Measurements from ENCODE around the gene RBM27.
"Not testable (repeated sequence)": the region's sequence is repeated elsewhere in the genome, so short reads cannot be mapped to it uniquely, and the experiment has no call there.

The RBM27 gene

DNA sequence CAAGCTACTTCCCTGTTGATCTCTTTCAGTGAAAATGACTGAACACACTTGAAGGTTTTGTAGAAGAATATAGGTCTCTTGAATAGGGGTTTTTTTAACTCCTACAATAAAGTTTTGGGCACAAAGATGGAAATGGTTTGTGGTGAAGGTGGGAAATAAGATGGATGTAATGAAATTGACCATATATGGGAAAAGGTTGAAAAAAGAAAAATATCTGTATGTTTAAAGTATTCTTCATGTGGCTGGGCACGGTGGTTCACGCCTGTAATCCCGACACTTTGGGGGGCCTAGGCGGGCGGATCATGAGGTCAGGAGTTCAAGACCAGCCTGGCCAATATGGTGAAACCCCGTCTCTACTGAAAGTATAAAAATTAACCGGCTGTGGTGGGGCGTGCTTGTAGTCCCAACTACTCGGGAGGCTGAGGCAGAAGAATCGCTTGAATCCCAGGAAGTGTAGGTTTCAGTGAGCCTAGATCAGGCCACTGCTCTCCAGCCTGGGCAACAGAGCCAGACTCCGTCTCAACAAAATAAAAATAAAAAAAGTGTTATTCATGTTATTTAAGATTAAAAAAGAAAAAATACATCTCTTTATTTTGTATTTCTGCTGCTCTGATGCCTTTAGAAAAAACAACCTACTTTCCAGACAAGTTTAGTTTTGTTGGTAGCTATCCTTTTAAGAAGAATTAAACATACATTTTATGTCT, 2.2 kb downstream of the RBM27 start:
- DNase-seq (ENCODE audit: low read depth in 1 of 2, low spot score in 1 of 2) = no peak

DNA sequence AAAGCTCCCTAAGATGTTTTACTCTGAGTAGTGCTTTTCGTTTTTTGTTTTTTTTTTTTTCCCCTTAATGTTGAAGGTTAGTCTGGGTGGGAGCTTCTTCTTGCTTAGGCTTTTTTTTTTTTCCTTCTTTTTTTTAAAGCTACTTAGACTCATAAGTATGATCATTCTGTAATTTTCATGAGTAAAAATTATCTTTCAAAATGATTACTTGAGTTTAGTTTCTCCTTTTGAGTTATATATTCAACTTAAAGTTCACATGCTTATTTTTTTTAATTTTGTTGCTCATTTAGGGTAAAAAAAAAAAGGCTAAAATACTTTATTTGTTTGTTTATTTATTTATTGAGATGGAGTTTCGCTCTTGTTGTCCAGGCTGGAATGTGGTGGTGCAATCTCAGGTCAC, 2.9 kb downstream of the RBM27 start:
- DNase-seq (ENCODE audit: low read depth in 1 of 2, low spot score in 1 of 2) = no peak

DNA sequence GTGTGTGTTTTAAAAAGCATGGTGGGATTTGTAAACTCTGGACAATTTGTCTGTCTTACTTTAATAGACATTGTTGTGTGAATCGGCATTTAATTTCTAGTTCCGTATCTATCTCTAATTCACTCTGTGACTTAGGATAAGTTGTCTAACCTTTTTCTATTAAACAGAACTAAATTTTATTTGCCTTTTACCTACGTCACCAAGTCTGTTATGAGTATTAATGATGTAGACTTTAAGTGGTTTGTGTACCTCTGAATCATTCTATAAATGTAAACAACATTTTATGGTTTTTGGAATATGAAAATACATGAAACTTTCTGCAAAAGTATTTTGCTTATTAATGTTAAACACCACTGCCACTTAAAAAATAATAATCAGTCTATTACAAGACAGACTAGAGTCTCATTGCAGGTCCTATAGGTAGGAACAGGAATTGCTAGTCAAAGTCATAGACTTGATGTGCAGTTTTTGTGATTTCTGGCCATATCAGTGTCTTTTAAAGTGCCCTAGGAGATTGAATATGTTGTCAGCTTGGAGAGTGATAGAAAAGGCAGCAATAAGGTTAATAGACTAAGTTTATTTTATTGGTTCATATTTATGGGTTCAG, 5.6 kb downstream of the RBM27 start:
- DNase-seq (ENCODE audit: low read depth in 1 of 2, low spot score in 1 of 2) = no peak

DNA sequence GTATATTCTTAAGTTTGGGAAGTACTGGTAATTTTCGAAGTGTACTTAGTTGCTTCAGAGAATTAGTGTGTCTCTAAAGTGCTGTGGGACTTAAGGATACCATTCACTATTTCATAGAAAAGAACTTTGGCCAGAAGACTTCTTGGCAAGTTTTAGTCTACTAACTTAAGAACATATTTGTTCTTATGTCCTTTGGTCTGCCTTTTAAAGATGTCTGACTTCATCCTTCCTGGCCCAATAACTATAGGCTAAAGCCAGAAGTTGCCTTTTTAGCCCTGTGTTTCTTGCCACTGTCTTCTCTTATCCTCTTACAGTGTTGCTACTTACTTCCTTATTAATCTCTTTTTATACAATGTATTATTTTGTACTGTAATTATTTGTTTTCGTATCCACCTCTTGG, 6.3 kb downstream of the RBM27 start:
- no peak for DNase-seq (ENCODE audit: low read depth in 1 of 2, low spot score in 1 of 2)

DNA sequence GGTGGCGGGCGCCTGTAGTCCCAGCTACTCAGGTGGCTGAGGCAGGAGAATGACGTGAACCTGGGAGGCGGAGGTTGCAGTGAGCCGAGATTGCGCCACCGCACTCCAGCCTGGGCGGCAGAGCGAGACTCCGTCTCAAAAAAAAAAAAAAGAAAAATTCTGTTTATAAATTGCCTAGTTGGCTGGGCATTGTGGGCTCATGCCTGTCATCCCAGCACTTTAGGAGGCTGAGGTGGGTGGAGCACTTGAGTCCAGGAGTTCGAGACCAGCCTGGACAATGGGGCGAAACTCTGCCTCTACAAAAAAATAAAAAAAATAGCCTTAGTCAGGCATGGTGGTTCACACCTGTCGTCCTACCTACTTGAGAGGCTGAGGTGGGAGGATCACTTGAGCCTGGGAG, 7.4 kb downstream of the RBM27 start:
- DNase-seq (ENCODE audit: low read depth in 1 of 2, low spot score in 1 of 2) = not testable (repeated sequence)

DNA sequence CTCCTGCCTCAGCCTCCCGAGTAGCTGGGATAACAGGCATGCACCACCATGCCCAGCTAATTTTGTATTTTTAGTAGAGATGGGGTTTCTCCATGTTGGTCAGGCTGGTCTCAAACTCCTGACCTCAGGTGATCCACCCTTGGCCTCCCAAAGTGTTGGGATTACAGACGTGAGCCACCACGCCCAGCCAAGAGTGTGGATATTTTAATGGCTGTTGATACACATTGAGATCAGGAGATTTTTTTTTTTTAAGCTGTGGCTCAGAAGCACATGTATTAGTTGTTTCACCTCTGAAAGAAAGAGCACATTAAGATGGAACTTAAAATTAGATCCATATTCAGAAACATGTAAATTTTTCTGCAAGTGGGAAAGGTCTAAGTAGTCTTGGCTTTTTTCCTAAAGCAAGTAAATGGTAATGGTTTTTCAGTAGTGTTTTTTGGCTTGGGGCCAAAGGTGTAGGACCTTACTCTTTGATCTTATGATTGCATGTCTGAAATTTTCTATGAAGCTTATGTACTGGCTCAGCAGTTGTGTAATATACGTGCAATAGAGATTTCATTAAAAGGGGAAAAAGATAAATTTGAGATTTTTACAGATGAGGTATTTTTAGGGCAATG, 9.9 kb downstream of the RBM27 start:
- DNase-seq (ENCODE audit: low read depth in 1 of 2, low spot score in 1 of 2) = no peak

DNA sequence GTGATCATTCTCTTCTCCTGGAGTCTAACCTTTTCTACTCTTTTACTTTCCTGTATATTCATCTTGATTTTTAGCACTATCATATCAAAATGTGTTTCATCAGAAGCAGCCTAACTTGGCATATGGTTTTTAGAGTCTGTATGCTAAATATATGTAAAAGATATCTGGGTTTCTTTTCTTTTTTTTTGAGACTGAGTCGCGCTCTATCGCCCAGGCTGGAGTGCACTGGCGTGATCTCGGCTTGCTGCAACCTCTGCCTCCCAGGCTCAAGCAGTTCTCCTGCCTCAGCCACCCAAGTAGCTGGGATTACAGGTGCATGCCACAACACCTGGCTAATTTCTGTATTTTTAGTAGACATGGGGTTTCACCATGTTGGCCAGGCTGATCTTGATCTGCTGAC, 11.5 kb downstream of the RBM27 start:
- not testable (repeated sequence) for DNase-seq (ENCODE audit: low read depth in 1 of 2, low spot score in 1 of 2)

DNA sequence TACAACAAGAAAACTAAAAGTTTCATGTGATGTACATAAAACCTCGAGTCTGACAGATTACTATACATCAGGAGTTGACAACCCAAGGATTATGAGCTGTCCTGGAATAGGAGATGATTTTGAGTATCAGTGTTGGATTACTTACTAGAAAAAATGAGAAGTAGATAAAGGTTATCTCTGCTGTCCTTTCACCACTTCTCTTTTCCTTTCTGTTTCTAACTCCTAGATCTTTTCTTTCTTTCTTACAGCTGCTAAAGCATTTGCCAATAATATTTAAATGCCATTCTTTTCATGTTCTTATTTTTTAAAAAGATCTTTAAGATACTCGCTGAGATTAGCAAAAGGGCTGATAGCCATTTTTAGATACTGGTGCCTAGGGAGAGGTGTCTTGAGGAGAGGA, 14.8 kb downstream of the RBM27 start:
- no peak for DNase-seq (ENCODE audit: low read depth in 1 of 2, low spot score in 1 of 2)

DNA sequence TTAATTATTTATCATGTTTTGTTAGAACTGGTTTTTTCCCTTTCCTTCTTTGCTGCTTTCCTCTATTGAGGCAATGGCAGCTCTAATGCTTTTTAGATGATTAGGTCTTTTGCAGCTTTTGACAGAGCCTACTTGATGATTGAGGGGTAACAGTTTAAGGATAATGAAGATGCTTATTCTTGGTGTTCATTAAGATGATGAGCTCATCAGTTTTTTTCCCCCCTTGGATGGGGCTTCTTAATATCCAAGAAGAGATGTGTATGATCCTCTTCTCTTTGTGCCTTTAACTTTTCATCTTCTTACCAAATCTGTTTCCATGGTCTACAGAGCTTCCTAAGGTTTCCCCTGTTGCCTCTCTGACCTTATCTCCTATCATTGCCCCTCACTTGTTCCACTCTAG, 15.8 kb downstream of the RBM27 start:
- DNase-seq (ENCODE audit: low read depth in 1 of 2, low spot score in 1 of 2) = no peak

DNA sequence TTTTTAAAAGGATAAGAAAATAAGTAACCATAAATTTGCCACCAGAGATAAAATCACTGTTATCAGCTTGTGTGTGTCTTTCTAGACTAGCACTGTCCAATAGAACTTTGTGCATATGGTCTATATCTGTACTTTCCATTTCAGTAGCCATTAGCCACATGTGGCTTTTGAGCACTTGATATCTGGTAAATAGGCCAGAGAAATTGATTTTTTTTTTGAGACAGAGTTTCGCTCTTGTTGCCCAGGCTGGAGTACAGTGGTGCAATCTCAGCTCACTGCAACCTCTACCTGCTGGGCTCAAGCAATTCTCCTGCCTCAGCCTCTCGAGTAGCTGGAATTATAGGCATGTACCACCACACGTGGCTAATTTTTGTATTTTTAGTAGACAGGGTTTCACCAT, 17.8 kb downstream of the RBM27 start:
- DNase-seq (ENCODE audit: low read depth in 1 of 2, low spot score in 1 of 2) = no peak

DNA sequence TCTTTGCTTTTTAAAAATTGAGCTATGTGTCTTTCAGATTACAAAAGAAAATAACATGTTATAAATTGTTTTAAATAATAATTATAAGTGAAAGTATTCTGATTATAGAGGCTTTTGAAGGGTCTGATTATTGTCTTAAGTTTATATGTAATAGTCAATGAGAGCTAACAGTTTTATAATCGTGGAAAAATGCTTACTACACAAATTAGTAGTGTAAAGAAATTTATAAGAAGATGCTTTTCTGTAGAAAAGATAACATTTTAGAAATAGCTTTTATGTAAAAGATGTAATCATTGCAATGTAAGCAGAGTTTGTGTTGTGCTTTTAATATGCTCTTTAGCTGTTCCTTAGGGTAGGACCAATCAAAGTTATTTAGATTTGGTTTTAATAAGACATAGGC, 18.6 kb downstream of the RBM27 start:
- DNase-seq (ENCODE audit: low read depth in 1 of 2, low spot score in 1 of 2) = no peak

DNA sequence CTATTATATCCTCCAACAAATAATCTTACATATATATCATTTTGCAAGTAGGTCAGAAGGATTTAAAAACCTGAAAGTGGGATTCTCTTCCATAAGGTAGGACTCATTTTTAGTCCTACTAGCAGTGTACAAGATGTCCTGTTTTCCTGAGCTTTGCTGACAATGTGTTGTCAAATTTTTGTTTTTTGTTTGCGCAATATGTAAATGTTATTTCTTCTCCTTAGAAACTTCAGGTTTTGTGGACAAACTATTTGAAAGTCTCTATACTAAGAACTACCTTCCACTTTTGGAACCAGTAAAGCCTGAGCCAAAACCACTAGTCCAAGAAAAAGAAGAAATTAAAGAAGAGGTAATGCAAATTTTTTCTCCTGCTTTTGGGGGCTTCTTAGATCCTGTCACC, 19.8 kb downstream of the RBM27 start:
- DNase-seq (ENCODE audit: low read depth in 1 of 2, low spot score in 1 of 2) = no peak

DNA sequence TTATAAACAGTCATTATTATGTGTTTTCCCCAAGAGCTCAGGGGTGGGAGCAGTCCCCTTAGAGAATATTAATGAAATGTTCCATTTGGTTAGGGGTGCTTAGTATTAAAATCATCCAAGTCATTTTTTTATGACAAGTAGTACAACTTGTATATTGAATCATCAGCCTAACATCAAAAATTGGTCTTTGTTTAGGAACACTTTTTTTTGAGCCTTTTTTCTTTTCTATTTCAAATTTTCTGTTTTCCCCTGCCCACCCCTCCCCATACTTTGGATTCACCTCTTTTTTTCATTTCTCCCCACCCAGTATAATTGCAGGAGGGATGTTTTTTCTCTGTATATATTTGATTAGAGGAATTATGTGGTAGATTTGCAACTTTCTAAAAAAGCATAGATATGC, 25.8 kb downstream of the RBM27 start:
- no peak for DNase-seq (ENCODE audit: low read depth in 1 of 2, low spot score in 1 of 2)

DNA sequence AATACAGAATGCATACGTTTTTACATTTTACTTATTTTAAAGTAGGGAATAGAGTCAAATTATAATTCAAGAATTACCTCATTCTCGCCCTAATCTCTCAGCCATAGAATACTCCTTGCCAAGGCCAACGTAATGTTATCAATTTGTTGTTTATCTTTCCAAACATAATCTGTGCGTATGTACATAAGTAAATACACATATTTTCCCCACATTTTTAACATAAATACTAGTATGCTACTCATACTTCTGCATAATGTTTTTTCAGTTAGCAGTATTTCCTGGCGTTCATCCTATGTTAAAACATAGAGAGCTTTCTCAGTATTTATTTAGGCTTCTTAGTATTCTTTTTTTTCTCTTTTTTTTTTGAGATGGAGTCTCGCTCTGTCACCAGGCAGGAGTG, 28.8 kb downstream of the RBM27 start:
- DNase-seq (ENCODE audit: low read depth in 1 of 2, low spot score in 1 of 2) = no peak

DNA sequence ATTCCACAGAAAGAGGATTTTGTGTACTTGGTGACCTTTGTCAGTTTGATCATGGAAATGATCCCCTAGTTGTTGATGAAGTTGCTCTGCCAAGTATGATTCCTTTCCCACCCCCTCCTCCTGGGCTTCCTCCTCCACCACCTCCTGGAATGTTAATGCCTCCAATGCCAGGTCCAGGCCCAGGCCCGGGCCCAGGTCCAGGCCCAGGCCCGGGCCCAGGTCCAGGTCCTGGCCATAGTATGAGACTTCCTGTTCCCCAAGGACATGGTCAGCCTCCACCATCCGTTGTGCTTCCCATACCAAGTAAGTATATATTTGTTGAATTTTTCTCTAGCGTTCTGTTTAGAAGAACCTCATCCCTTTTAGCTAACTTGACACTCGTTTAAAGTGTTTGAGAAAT, 30.0 kb downstream of the RBM27 start:
- no peak for DNase-seq (ENCODE audit: low read depth in 1 of 2, low spot score in 1 of 2)

DNA sequence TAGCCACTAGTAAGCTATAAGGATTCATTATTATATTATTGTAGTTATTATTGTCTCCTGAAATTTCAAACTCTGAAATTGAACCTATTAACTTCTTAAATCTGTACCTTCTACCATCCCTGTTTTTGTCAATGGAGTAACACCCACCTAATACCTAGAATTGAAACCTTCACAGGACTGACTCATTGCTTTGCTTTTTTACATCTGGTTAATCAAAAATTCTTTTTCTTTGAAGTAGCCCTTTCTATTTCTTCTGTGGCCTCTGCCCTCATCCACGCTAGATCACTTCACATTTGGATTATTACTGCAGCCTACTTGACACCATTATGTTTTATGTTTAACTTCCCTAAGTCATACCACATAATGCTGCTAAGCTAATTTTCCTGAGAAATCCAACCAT, 35.6 kb downstream of the RBM27 start:
- DNase-seq (ENCODE audit: low read depth in 1 of 2, low spot score in 1 of 2) = no peak

DNA sequence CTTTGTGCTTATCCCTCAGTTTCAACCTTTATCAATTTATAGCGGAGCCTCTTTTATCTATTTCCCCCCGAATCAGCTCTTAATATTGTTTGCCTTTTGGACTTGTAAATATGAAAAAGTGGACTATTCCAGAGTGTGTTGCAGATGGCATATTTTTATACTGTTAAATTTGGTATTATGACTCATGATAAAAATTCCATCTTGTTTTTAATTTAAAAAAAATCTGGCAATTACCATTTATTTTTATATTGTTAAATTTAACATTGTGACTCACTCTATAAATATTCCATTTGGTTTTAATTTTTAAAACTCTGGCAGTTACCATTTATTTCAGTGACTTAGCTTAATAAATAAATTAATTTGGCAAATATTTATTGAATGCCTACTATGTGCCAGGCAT, 37.5 kb downstream of the RBM27 start:
- no peak for DNase-seq (ENCODE audit: low read depth in 1 of 2, low spot score in 1 of 2)

DNA sequence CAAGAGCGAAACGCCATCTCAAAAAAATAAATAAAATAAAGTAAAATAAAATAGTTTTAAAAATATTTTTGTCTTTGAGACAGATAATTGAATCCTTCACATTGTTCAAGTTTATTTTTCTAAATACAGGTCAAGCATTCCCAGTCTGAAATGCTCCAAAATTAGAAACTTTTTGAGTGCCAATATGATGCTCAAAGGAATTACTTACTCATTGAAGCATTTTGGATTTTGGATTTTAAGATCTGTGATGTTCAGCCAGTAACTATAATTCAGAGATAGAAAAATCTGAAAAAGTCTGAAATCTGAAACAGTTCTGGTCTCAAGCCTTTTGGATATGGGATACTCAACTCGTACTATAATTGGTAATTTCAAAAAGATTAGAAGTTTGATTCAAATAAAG, 39.8 kb downstream of the RBM27 start:
- DNase-seq (ENCODE audit: low read depth in 1 of 2, low spot score in 1 of 2) = no peak

DNA sequence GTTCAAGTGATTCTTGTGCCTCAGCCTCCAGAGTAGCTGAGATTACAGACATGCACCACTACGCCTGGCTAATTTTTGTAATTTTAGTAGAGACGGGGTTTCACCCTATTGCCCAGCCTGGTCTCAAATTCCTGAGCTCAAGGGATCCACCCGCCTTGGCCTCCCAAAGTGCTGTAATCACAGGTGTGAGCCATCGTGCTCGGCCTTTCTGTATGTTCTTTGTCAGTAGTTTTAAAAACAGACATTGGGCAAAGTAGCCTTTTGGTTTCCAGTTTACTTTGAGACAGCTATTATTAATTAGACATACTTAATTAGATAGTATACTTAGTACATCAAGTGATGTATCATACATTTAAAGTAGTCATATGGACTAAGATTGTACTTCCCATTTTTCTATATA, 45.2 kb downstream of the RBM27 start:
- DNase-seq (ENCODE audit: low read depth in 1 of 2, low spot score in 1 of 2) = no peak

DNA sequence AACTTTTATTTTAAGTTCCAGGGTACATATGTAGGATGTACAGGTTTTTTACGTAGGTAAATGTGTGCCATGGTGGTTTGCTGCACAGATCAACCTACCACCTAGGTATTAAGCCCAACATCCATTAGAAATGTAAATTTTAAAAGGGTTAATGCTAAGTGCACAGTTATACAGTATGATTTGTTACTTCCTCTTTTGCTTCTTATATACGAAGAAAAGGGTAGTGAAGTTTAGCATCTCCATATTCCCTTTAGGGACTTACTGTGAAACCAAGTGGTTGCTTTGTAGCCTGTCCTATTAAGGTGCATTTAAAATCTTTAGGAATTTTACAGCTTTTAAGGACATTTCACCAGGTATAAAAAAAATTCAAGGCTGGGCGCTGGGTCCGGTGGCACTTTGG, 46.4 kb downstream of the RBM27 start:
- DNase-seq (ENCODE audit: low read depth in 1 of 2, low spot score in 1 of 2) = no peak

Data from activated T-helper 1 cell treated with anti-CD3 and anti-CD28 coated beads, Interleukin-2, amount 50 U/mL, for 16 hours (primary cell).